ENCODE results near the gene NECTIN3.

DNA sequence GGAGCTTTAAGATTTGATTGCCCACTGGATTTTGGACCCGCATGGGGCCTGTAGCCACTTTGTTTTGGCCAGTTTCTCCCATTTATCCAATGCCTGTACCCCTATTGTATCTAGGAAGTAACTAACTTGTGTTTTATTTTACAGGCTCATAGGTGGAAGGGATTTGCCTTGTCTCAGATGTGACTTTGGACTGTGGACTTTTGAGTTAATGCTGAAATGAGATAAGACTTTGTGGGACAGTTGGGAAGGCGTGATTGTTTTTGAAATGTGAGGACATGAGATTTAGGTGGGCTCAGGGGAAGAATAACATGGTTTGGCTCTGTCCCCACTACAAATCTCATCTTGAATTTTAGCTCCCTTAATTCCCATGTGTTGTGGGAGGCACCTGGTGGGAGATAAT, 30.7 kb upstream of the NECTIN3 start:
- TF ChIP-seq, protein P1, sequence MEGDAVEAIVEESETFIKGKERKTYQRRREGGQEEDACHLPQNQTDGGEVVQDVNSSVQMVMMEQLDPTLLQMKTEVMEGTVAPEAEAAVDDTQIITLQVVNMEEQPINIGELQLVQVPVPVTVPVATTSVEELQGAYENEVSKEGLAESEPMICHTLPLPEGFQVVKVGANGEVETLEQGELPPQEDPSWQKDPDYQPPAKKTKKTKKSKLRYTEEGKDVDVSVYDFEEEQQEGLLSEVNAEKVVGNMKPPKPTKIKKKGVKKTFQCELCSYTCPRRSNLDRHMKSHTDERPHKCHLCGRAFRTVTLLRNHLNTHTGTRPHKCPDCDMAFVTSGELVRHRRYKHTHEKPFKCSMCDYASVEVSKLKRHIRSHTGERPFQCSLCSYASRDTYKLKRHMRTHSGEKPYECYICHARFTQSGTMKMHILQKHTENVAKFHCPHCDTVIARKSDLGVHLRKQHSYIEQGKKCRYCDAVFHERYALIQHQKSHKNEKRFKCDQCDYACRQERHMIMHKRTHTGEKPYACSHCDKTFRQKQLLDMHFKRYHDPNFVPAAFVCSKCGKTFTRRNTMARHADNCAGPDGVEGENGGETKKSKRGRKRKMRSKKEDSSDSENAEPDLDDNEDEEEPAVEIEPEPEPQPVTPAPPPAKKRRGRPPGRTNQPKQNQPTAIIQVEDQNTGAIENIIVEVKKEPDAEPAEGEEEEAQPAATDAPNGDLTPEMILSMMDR (IDR thresholded peaks at IDR 0.05), result no peak
- no peak for TF ChIP-seq POLR2A (IDR thresholded peaks at IDR 0.05)

Measured in heart left ventricle (tissue), 13 donors.